Type B pancreatic cell (in vitro differentiated cells): Measurements from ENCODE around the gene MAP3K1. TPM values are rescaled to one million over a fixed set of nuclear protein-coding genes. Genes with fewer than 3 reads are reported as not detected.
A peak's percentile ranks its signal among the peaks of the same experiment; 100 is the strongest.

ENCODE experiments used
- DNase-seq: peaks from one replicate; pipeline ENCODE4 v3.0.0; 2021; ENCODE audit warnings: mixed read lengths; ENCODE audit not compliant: unreplicated experiment; ENCODE audit errors: extremely low spot score
- H3K27ac Mint-ChIP-seq: 2 replicates; pipeline ENCODE4 v1.8.0; 2021; ENCODE audit warnings: mild to moderate bottlenecking, mixed read lengths
- H3K27me3 Mint-ChIP-seq: 2 replicates; pipeline ENCODE4 v1.8.0; 2021; ENCODE audit warnings: mixed read lengths
- H3K36me3 Mint-ChIP-seq: 2 replicates; pipeline ENCODE4 v1.8.0; 2021; ENCODE audit warnings: mixed read lengths
- H3K4me1 Mint-ChIP-seq: one replicate; pipeline ENCODE4 v1.8.0; 2021; ENCODE audit warnings: mixed read lengths; ENCODE audit not compliant: unreplicated experiment
- H3K4me3 Mint-ChIP-seq: 2 replicates; pipeline ENCODE4 v1.8.0; 2021; ENCODE audit warnings: mild to moderate bottlenecking, mixed read lengths
- H3K9me3 Mint-ChIP-seq: 2 replicates; pipeline ENCODE4 v1.8.0; 2021; ENCODE audit warnings: mixed read lengths
- CTCF ChIP-seq: fragments of 200-600 bp; sonication (generic); conservative IDR thresholded peaks from 2 replicates; pipeline ENCODE4 v1.5.0; 2021; ENCODE audit warnings: antibody characterized with exemption, mild to moderate bottlenecking
- total RNA-seq: library from RNA; stranded (reverse); gene quantifications from 2 replicates; pipeline ENCODE4 v1.2.1, GENCODE V29; 2021; ENCODE audit warnings: low replicate concordance

Gene MAP3K1
- total RNA-seq, 1 donor from 2014 or later = 48.4 TPM

GRCh38 chr5:56840597-56840996 is 25.2 kb downstream of the MAP3K1 start:
- Mint-ChIP-seq H3K9me3 (peaks cover 3% of the 10 kb centered on the region), H3K36me3 (peaks cover 7% of the 10 kb centered on the region), H3K27me3 (no peaks in the 10 kb centered on the region), H3K4me1 (peaks cover 58% of the 10 kb centered on the region), H3K4me3 (no peak overlapping the region), H3K27ac (no peak overlapping the region)
- no peak for DNase-seq
- TF ChIP-seq CTCF = no peak

GRCh38 chr5:56845277-56845676 is 29.9 kb downstream of the MAP3K1 start:
- no peak overlapping the region for H3K4me3 Mint-ChIP-seq
- H3K9me3 Mint-ChIP-seq = peaks cover 3% of the 10 kb centered on the region
- H3K27ac Mint-ChIP-seq = no peak overlapping the region
- H3K4me1 Mint-ChIP-seq = peaks cover 52% of the 10 kb centered on the region
- no peaks in the 10 kb centered on the region for H3K27me3 Mint-ChIP-seq
- peaks cover 10% of the 10 kb centered on the region for H3K36me3 Mint-ChIP-seq
- no peak for TF ChIP-seq CTCF
- DNase-seq = no peak

GRCh38 chr5:56845904-56846480 is 30.6 kb downstream of the MAP3K1 start:
- H3K27me3 Mint-ChIP-seq = no peaks in the 10 kb centered on the region
- H3K4me1 Mint-ChIP-seq = peaks cover 52% of the 10 kb centered on the region
- no peak overlapping the region for H3K27ac Mint-ChIP-seq

GRCh38 chr5:56848206-56848605 is 32.9 kb downstream of the MAP3K1 start:
- H3K9me3 Mint-ChIP-seq = peaks cover 3% of the 10 kb centered on the region
- peaks cover 13% of the 10 kb centered on the region for H3K36me3 Mint-ChIP-seq
- no peaks in the 10 kb centered on the region for H3K27me3 Mint-ChIP-seq
- peaks cover 60% of the 10 kb centered on the region for H3K4me1 Mint-ChIP-seq
- H3K4me3 Mint-ChIP-seq = peak overlapping the region; percentile 40
- no peak for TF ChIP-seq CTCF
- H3K27ac Mint-ChIP-seq = no peak overlapping the region
- no peak for DNase-seq

More at GRCh38 chr5:56845904-56846480, 30.6 kb downstream of the MAP3K1 start:
- no peak for DNase-seq
- Mint-ChIP-seq H3K9me3 (peaks cover 3% of the 10 kb centered on the region), H3K4me3 (no peak overlapping the region), H3K36me3 (peaks cover 10% of the 10 kb centered on the region)
- no peak for TF ChIP-seq CTCF

GRCh38 chr5:56849671-56850070 is 34.3 kb downstream of the MAP3K1 start:
- no peak for DNase-seq
- H3K4me1 Mint-ChIP-seq = peaks cover 62% of the 10 kb centered on the region
- no peaks in the 10 kb centered on the region for H3K9me3 Mint-ChIP-seq
- H3K27me3 Mint-ChIP-seq = no peaks in the 10 kb centered on the region
- no peak for TF ChIP-seq CTCF
- no peak overlapping the region for H3K4me3 Mint-ChIP-seq
- H3K36me3 Mint-ChIP-seq = peaks cover 6% of the 10 kb centered on the region
- peak overlapping the region; percentile 38 for H3K27ac Mint-ChIP-seq
